Measurements from ENCODE around the gene KAZN.

The KAZN gene

DNA sequence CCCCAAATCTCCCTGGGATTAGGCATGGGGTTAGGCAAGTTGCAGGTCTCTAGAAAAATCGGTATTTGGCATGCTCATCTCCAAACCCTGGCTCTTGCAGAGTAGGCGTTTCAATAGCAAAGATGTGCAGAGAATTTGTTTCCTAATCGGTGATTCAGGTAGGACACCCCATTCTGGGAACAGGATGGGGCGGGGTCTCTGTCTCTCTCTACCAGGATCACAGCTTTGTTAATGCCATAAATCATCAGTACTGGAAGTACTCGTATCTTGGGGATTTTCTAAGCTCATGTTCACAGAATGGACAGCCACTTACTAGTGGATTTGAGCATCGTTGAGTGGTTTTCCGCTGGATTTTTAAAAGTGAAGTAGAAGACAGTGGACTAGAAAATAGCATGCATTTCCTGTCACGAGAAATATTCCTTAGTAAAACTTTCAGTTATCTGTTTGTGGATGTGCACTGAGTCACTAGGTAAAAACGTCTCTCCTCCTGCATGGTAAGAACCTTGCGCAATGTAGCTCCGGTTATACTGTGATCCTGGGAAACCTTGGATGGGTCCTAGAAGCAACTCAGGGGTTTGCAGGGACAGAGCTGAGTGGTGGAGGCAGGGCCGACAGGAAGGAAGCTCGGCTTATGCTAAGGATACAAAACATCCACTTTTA lies 560.2 kb downstream of the KAZN start:
- no peak for DNase-seq (ENCODE audit: low read depth in 1 of 2, low spot score in 1 of 2)

GRCh38 chr1:15159166-15159555 lies 560.7 kb downstream of the KAZN start:
- DNase-seq (ENCODE audit: low read depth in 1 of 2, low spot score in 1 of 2) = no peak

- no peak for DNase-seq (ENCODE audit: low read depth in 1 of 2, low spot score in 1 of 2)
These were observed 562.1 kb downstream of the KAZN start for GRCh38 chr1:15160626-15161025.

DNA sequence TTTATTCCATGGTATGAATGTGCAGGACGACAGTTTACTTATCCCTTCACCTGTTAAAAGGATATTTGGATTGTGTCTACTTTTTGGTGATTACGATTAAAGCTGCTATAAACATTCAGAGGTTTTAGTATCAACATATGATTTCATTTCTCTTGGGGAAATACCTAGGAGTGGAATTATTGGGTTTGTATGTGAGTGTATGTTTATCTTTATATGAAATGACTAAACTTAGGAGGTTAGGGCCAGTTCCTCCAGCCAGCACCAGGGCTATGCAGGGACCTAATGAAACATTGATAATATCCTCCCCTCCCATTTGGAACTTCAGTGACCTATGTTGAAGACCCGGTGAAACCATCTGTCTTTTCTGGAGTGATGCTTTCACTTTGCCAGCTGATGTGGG lies 568.9 kb downstream of the KAZN start:
- DNase-seq (ENCODE audit: low read depth in 1 of 2, low spot score in 1 of 2) = no peak
